Mucosa of rectum (tissue), 2 donors: ENCODE measurements around the gene DIAPH2.
A peak's percentile ranks its signal among the peaks of the same experiment; 100 is the strongest.

ENCODE experiments used
- H3K27ac ChIP-seq, 2 donors: one replicate each; pipeline ENCODE4 v1.7.0; 2013; ENCODE audit warnings: inconsistent platforms in 2 of 2, low read depth in 2 of 2, low read length in 2 of 2
- H3K27me3 ChIP-seq, 2 donors: one replicate each; pipeline ENCODE4 v1.7.0; 2013; ENCODE audit warnings: low read length in 2 of 2; ENCODE audit not compliant: control insufficient read depth in 2 of 2, insufficient read depth in 2 of 2
- H3K36me3 ChIP-seq, 2 donors: one replicate each; pipeline ENCODE4 v1.7.0; 2013; ENCODE audit warnings: low read length in 2 of 2; ENCODE audit not compliant: control insufficient read depth in 2 of 2, insufficient read depth in 2 of 2
- H3K4me1 ChIP-seq, 2 donors: one replicate each; pipeline ENCODE4 v1.7.0; 2013; ENCODE audit warnings: low read length in 2 of 2, mild to moderate bottlenecking in 1 of 2; ENCODE audit not compliant: control insufficient read depth in 2 of 2, insufficient read depth in 2 of 2
- H3K4me3 ChIP-seq, 2 donors: one replicate each; pipeline ENCODE4 v1.7.0; 2013; ENCODE audit warnings: low read length in 2 of 2
- H3K9ac ChIP-seq, 2 donors: one replicate each; pipeline ENCODE4 v1.7.0; 2013; ENCODE audit warnings: low read length in 2 of 2, low read depth in 1 of 2, mild to moderate bottlenecking in 1 of 2
- H3K9me3 ChIP-seq, 2 donors: one replicate each; pipeline ENCODE4 v1.7.0; 2013; ENCODE audit warnings: low read length in 2 of 2; ENCODE audit not compliant: control insufficient read depth in 2 of 2
- donor health status: healthy.
- donor health status: Normal muscosa, but diverticular disease.

The DIAPH2 gene

DNA sequence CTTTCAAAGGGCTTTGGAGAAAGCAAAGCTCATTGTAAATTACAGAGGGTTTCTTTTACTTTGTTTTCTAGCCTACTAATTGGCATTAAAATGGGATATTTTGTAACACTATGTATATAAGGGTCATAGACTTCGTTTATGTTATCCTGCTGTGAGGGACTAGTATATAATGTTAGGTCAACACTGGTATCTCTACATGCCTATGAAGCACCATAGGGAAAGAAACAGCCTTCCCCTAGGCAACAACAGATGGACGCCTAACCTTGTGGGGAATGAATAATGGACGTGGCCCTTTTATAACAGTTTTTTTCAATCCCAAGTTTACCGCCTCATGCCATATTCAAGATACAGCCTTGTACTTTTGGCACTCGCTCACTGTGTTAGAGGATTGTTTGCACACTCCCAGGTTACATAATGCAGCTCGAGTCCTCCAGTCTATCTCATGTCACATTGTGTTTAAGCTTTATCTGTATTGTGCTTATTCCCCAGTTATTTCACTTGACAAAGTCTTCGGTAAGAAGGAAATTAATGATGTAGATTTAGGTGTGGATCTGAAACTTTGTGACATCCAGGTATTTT is 910.1 kb downstream of the DIAPH2 start:
- no peaks in the 10 kb centered on the region for H3K4me1 ChIP-seq
- H3K4me3 ChIP-seq = no peak overlapping the region
- no peaks in the 10 kb centered on the region for H3K9me3 ChIP-seq
- no peak overlapping the region for H3K9ac ChIP-seq
- no peaks in the 10 kb centered on the region for H3K36me3 ChIP-seq
- H3K27me3 ChIP-seq = no peaks in the 10 kb centered on the region
- H3K27ac ChIP-seq = no peak overlapping the region

DNA sequence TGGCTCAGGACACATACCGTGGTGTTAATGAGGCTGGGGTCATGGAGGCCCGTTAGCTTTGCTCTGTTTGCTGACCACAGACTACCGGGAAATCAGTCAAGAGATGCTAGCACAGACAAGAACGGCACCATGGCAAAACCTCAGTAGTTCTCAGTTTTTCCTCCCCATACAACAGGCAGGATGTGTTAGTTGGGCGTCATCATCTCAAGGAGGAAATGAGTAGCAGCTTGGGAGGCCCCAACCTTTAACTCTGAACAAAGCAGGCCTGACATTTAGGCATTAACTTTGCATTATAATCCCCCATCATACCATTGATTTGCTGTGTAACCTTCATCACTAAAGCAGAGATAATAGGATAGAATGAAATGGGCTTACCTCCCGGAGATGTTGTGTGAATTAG is 913.3 kb downstream of the DIAPH2 start:
- H3K4me3 ChIP-seq = no peak overlapping the region
- no peak overlapping the region for H3K27ac ChIP-seq
- no peaks in the 10 kb centered on the region for H3K27me3 ChIP-seq
- H3K9me3 ChIP-seq = no peaks in the 10 kb centered on the region
- H3K36me3 ChIP-seq = no peaks in the 10 kb centered on the region
- H3K9ac ChIP-seq = no peak overlapping the region
- no peaks in the 10 kb centered on the region for H3K4me1 ChIP-seq

DNA sequence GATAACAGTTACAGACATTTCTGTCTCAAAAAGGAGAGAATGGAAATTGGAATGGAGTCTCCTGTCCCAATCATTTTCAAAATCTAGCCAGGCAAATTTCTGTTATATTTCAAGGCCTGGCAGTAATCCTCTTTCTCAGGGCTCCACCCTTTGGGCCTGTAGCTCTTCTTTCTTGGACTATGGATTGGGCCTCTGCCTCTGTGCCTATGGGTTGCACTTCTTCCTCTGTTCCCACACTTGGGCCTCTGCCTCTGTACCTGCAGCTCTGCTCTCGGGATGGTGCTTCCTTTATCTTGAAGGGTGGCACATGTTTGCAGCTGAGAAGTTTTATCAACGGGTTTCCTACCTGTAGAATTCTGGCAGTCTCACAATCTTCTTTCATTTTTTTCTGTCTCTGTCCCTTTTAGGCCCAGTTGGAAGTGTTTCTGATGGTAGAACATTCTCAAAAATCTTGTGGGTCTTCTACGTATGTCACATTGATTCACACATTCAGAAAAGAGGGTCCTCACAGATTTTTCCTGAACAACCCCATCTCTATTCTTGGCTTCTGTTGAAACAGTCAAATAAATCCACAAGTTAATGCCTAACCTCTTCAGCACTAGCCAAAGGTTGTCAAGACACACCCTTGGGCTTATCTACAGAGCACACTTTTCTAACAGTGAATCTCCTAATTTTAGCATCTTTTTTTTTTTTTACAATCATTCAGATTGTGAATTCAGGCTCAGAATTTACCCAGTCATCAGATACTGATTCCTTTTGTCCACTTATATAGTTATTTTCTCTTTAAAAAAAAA is 918.0 kb downstream of the DIAPH2 start:
- peak overlapping the region in 1 of 2 donors; percentile 17 for H3K27ac ChIP-seq
- no peaks in the 10 kb centered on the region for H3K27me3 ChIP-seq
- no peaks in the 10 kb centered on the region for H3K9me3 ChIP-seq
- H3K4me3 ChIP-seq = no peak overlapping the region
- no peaks in the 10 kb centered on the region for H3K36me3 ChIP-seq
- H3K4me1 ChIP-seq = no peaks in the 10 kb centered on the region
- no peak overlapping the region for H3K9ac ChIP-seq

- Histone ChIP-seq H3K36me3 (no peaks in the 10 kb centered on the region), H3K9ac (no peak overlapping the region), H3K27ac (no peak overlapping the region), H3K9me3 (no peaks in the 10 kb centered on the region), H3K4me3 (no peak overlapping the region), H3K27me3 (no peaks in the 10 kb centered on the region), H3K4me1 (peaks cover under 1 to 3% of the 10 kb centered on the region in 2 donors)
These were observed 920.6 kb downstream of the DIAPH2 start for GRCh38 chrX:97605271-97605670.

DNA sequence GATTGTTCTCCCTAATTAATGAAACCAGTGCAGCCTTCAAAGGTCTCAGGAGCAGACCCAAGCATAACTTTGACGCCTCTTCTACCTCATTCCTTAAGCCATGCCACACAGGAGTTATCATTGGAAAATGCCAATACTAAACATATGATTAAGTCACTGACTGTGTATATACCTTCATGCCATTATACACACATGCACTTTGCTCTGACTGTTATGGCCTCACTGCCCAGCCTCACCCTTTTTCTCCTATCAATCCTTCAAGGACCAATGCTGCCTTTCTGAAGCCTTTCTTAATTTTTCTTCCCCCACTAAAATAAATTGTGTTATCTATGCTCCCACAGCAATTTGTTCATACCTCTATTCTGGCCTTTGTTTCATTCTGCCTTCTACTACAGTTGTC is 924.7 kb downstream of the DIAPH2 start:
- peak overlapping the region in 1 of 2 donors; percentile 57 for H3K27ac ChIP-seq
- no peaks in the 10 kb centered on the region for H3K36me3 ChIP-seq

GRCh38 chrX:97609938-97610337 is 925.3 kb downstream of the DIAPH2 start:
- Histone ChIP-seq H3K36me3 (no peaks in the 10 kb centered on the region), H3K9ac (no peak overlapping the region), H3K27ac (peak overlapping the region in 1 of 2 donors; percentile 57), H3K4me3 (no peak overlapping the region), H3K27me3 (no peaks in the 10 kb centered on the region), H3K4me1 (peaks cover 2 to 6% of the 10 kb centered on the region in 2 donors), H3K9me3 (no peaks in the 10 kb centered on the region)

More for the DNA sequence above, 924.7 kb downstream of the DIAPH2 start:
- Histone ChIP-seq H3K4me1 (peaks cover 2 to 6% of the 10 kb centered on the region in 2 donors), H3K9me3 (no peaks in the 10 kb centered on the region), H3K9ac (no peak overlapping the region), H3K27me3 (no peaks in the 10 kb centered on the region), H3K4me3 (no peak overlapping the region)

- no peaks in the 10 kb centered on the region for H3K36me3 ChIP-seq
- H3K9ac ChIP-seq = no peak overlapping the region
- no peaks in the 10 kb centered on the region for H3K27me3 ChIP-seq
- H3K4me3 ChIP-seq = no peak overlapping the region
- no peak overlapping the region for H3K27ac ChIP-seq
- H3K9me3 ChIP-seq = no peaks in the 10 kb centered on the region
- H3K4me1 ChIP-seq = no peaks in the 10 kb centered on the region
These were observed 932.4 kb downstream of the DIAPH2 start for GRCh38 chrX:97616883-97617530.

DNA sequence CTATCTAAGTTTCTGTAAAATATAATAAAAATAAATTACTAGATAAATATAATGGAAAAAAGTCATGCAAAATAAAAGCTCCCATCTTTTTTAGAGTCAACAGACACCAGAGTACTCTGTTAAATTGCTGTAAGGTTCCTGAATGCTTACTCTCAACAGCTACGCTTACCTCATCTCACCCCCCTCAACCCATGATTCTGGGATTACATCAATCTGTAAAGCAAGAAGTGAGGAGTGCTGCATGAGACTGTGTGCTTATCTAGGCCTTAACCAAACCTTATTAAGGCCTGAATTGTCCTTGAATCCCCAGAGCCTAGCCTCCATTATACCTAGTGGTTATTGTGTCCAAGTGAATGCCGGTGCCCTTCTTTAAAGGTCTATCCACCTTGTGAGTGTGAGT is 934.9 kb downstream of the DIAPH2 start:
- no peaks in the 10 kb centered on the region for H3K36me3 ChIP-seq
- H3K4me3 ChIP-seq = no peak overlapping the region
- no peaks in the 10 kb centered on the region for H3K9me3 ChIP-seq
- H3K27me3 ChIP-seq = no peaks in the 10 kb centered on the region
- no peak overlapping the region for H3K27ac ChIP-seq
- no peak overlapping the region for H3K9ac ChIP-seq
- no peaks in the 10 kb centered on the region for H3K4me1 ChIP-seq

- no peaks in the 10 kb centered on the region for H3K9me3 ChIP-seq
These were observed 937.5 kb downstream of the DIAPH2 start for GRCh38 chrX:97622111-97622510.

GRCh38 chrX:97628326-97628725 is 943.7 kb downstream of the DIAPH2 start:
- Histone ChIP-seq H3K4me3 (no peak overlapping the region), H3K27me3 (no peaks in the 10 kb centered on the region), H3K4me1 (peaks cover 0 to 3% of the 10 kb centered on the region in 2 donors), H3K9me3 (no peaks in the 10 kb centered on the region), H3K36me3 (no peaks in the 10 kb centered on the region), H3K9ac (no peak overlapping the region), H3K27ac (no peak overlapping the region)

More at GRCh38 chrX:97622111-97622510, 937.5 kb downstream of the DIAPH2 start:
- no peaks in the 10 kb centered on the region for H3K4me1 ChIP-seq
- no peaks in the 10 kb centered on the region for H3K36me3 ChIP-seq
- H3K27ac ChIP-seq = no peak overlapping the region
- no peak overlapping the region for H3K9ac ChIP-seq
- no peak overlapping the region for H3K4me3 ChIP-seq
- H3K27me3 ChIP-seq = no peaks in the 10 kb centered on the region
